ENCODE results near the gene IL1RAPL2. TPM values are rescaled to one million over a fixed set of nuclear protein-coding genes. Genes with fewer than 3 reads are reported as not detected.

IL1RAPL2 gene
- total RNA-seq, 1 experiment from 2014 or later: not detected

DNA sequence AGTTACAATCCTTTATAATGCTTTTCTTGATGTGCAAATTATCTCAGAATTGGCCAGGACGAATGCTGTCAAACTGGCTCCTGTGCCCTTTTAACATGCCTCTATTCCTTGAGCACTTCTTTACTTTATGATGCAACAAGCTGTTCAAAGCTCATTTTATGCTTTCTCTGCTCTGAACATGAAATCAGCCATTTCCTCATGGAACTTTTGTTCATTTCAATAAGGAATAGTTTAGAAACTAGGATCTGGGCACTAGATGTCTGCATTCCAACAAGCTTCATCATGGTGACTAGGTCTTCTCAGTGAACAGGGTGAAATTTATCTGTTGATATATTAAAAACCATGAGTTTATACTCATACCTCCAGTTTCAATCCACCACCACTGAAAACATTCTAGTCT is 741.8 kb downstream of the IL1RAPL2 start:
- intact Hi-C loops (cut with micrococcal nuclease; ENCODE audit: unreplicated experiment): no loop called here
- ChIA-PET POLR2A (no interaction called here), CTCF (no interaction called here)
- TF ChIP-seq SIN3A (IDR thresholded peaks at IDR 0.05; ENCODE audit: borderline replicate concordance, insufficient read depth, low read depth, low read length) (no peak), POLR2AphosphoS5 (IDR thresholded peaks at IDR 0.05; ENCODE audit: low read depth, low read length) (no peak), TCF7L2 (IDR thresholded peaks at IDR 0.05; ENCODE audit: low read depth, low read length) (no peak)
- TF ChIP-seq, protein P1, sequence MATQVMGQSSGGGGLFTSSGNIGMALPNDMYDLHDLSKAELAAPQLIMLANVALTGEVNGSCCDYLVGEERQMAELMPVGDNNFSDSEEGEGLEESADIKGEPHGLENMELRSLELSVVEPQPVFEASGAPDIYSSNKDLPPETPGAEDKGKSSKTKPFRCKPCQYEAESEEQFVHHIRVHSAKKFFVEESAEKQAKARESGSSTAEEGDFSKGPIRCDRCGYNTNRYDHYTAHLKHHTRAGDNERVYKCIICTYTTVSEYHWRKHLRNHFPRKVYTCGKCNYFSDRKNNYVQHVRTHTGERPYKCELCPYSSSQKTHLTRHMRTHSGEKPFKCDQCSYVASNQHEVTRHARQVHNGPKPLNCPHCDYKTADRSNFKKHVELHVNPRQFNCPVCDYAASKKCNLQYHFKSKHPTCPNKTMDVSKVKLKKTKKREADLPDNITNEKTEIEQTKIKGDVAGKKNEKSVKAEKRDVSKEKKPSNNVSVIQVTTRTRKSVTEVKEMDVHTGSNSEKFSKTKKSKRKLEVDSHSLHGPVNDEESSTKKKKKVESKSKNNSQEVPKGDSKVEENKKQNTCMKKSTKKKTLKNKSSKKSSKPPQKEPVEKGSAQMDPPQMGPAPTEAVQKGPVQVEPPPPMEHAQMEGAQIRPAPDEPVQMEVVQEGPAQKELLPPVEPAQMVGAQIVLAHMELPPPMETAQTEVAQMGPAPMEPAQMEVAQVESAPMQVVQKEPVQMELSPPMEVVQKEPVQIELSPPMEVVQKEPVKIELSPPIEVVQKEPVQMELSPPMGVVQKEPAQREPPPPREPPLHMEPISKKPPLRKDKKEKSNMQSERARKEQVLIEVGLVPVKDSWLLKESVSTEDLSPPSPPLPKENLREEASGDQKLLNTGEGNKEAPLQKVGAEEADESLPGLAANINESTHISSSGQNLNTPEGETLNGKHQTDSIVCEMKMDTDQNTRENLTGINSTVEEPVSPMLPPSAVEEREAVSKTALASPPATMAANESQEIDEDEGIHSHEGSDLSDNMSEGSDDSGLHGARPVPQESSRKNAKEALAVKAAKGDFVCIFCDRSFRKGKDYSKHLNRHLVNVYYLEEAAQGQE (IDR thresholded peaks at IDR 0.05; ENCODE audit: insufficient read depth in 1 of 2, low read depth in 2 of 2, low read length in 1 of 2): no peak
- ATAC-seq (no peak), DNase-seq (ENCODE audit: low read depth, low spot score) (no peak)
- in situ Hi-C loops (cut with HindIII; ENCODE audit: low pct_unique_long_range_greater_than_20kb, low sequenced_read_pairs): no loop called here
- no peaks in the 10 kb centered on the region for H3K9me3 ChIP-seq (ENCODE audit: control insufficient read depth, insufficient read depth, low read depth, low read length)
- H3K4me1 ChIP-seq (ENCODE audit: control insufficient read depth, insufficient read depth, low read length): no peaks in the 10 kb centered on the region
- H3K27ac ChIP-seq (ENCODE audit: low read length): no peak overlapping the region
- H3K4me3 ChIP-seq (ENCODE audit: low read depth in 2 of 2, low read length in 2 of 2): no peak overlapping the region
- no peaks in the 10 kb centered on the region for H3K36me3 ChIP-seq (ENCODE audit: control insufficient read depth, insufficient read depth, low read length)
- H3K27me3 ChIP-seq (ENCODE audit: control insufficient read depth, insufficient read depth, low read length): no peaks in the 10 kb centered on the region
- BruUV-seq (replicated peaks): no TSS peak

DNA sequence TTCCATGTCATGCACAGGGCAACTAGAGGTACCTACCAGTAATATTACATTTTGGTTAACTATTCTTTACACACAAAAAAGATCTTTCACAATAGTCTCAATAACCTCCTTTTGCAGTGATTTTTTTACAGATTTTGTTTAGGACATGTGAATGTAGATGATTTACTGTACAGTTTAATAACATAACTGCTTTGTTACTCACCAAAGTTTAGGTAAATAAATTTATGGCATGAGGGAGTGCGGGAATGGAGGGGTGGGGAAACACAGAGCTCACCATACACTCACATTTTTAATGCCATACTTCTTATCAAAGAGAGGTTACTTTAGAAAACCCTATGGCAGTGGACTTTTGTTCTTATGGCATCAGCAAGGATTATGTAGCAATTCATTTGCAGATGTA is 747.6 kb downstream of the IL1RAPL2 start:
- no peak for DNase-seq (ENCODE audit: low read depth, low spot score)
- CTCF ChIA-PET: no interaction called here

More for the DNA sequence above, 747.6 kb downstream of the IL1RAPL2 start:
- intact Hi-C loops (cut with micrococcal nuclease; ENCODE audit: unreplicated experiment) (no loop called here), in situ Hi-C loops (cut with HindIII; ENCODE audit: low pct_unique_long_range_greater_than_20kb, low sequenced_read_pairs) (no loop called here)
- TF ChIP-seq SIN3A (IDR thresholded peaks at IDR 0.05; ENCODE audit: borderline replicate concordance, insufficient read depth, low read depth, low read length): no peak
- TF ChIP-seq, protein P2, sequence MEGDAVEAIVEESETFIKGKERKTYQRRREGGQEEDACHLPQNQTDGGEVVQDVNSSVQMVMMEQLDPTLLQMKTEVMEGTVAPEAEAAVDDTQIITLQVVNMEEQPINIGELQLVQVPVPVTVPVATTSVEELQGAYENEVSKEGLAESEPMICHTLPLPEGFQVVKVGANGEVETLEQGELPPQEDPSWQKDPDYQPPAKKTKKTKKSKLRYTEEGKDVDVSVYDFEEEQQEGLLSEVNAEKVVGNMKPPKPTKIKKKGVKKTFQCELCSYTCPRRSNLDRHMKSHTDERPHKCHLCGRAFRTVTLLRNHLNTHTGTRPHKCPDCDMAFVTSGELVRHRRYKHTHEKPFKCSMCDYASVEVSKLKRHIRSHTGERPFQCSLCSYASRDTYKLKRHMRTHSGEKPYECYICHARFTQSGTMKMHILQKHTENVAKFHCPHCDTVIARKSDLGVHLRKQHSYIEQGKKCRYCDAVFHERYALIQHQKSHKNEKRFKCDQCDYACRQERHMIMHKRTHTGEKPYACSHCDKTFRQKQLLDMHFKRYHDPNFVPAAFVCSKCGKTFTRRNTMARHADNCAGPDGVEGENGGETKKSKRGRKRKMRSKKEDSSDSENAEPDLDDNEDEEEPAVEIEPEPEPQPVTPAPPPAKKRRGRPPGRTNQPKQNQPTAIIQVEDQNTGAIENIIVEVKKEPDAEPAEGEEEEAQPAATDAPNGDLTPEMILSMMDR (IDR thresholded peaks at IDR 0.05): no peak
- no peak for TF ChIP-seq TCF7L2 (IDR thresholded peaks at IDR 0.05; ENCODE audit: low read depth, low read length)
- TF ChIP-seq POLR2AphosphoS5 (IDR thresholded peaks at IDR 0.05; ENCODE audit: low read depth, low read length): no peak
- TF ChIP-seq, protein P1 (IDR thresholded peaks at IDR 0.05; ENCODE audit: insufficient read depth in 1 of 2, low read depth in 2 of 2, low read length in 1 of 2): no peak
- no peak overlapping the region for H3K27ac ChIP-seq (ENCODE audit: low read length)
- H3K9me3 ChIP-seq (ENCODE audit: control insufficient read depth, insufficient read depth, low read depth, low read length): no peaks in the 10 kb centered on the region
- POLR2A ChIA-PET: no interaction called here
- no peaks in the 10 kb centered on the region for H3K36me3 ChIP-seq (ENCODE audit: control insufficient read depth, insufficient read depth, low read length)
- no peaks in the 10 kb centered on the region for H3K4me1 ChIP-seq (ENCODE audit: control insufficient read depth, insufficient read depth, low read length)
- ATAC-seq: no peak
- no peaks in the 10 kb centered on the region for H3K27me3 ChIP-seq (ENCODE audit: control insufficient read depth, insufficient read depth, low read length)
- BruUV-seq (replicated peaks): no TSS peak
- H3K4me3 ChIP-seq (ENCODE audit: low read depth in 2 of 2, low read length in 2 of 2): no peak overlapping the region
